ENCODE data around the gene MISP3.
"Not testable (repeated sequence)": the region's sequence is repeated elsewhere in the genome, so short reads cannot be mapped to it uniquely, and the experiment has no call there.

Gene MISP3

DNA sequence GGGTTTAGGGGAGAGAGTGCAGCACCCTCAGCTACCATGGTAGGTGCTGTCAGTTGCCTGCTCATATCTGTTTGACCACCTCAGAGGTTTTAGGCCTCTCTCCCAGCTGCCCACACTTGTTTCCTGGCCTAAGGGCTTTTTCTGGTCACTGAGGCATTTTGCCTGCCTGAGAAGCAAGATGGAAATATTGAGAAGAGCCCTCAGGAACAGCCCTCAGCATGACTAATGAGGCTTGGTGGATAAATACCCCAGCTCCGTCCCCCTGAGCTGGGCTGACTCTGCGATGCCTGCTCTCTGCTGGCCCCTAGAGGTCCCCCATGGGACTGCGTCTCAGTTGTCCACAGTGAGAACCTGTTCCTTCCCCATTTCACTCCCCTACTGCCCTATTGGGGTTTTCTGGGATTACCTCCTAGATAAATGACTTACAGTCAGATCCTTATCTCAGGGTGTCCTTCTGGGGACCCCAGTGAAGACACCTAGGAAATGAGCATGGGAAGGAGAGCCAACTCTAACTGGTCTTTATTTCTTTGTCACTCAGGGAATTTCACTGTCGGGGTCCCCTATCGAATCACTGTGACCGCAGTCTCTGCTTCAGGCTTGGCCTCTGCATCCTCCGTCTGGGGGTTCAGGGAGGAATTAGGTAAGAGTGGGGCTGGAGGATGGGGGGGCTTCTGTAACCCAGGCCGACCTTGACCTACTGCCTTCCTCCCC, 24.0 kb upstream of the MISP3 start:
- TF ChIP-seq CTCF (IDR thresholded peaks at IDR 0.05; ENCODE audit: low read depth, low read length), result peak; percentile 92
- H3K4me3 ChIP-seq (ENCODE audit: low read depth, low read length), result no peak overlapping the region

DNA sequence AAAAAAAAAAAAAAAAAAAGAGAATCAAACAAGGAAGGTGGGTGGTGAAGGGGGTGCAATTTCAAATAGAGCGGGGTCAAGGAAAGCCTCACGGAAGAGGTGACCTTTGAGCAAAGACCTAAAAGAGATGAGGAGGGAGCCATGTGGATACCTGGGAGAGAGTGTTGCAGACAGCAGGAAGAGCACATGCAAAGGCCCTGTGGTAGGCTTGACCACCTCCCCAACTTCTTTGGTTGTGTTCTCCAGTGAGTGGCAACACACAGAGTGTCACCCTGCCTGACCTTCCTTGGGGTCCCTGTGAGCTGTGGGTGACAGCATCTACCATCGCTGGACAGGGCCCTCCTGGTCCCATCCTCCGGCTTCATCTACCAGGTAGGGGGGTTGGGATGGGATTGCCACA, 22.1 kb upstream of the MISP3 start:
- no peak for TF ChIP-seq CTCF (IDR thresholded peaks at IDR 0.05; ENCODE audit: low read depth, low read length)

GRCh38 chr19:14050961-14051360, 21.6 kb upstream of the MISP3 start:
- not testable (repeated sequence) for H3K4me3 ChIP-seq (ENCODE audit: low read depth, low read length)

More for the DNA sequence above, 22.1 kb upstream of the MISP3 start:
- no peak overlapping the region for H3K4me3 ChIP-seq (ENCODE audit: low read depth, low read length)

DNA sequence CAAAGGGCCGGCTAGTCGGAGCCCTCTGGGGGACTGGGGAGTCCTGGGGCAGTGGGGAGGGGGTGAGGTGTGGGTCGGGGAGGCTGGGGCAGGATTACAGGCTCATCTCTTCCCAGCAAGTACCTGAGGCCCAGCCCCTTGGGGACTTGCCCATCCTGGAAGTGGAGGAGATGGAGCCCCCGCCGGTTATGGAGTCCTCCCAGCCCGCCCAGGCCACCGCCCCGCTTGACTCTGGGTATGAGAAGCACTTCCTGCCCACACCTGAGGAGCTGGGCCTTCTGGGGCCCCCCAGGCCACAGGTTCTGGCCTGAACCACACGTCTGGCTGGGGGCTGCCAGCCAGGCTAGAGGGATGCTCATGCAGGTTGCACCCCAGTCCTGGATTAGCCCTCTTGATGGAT, 20.6 kb upstream of the MISP3 start:
- H3K4me3 ChIP-seq (ENCODE audit: low read depth, low read length), result no peak overlapping the region
- TF ChIP-seq CTCF (IDR thresholded peaks at IDR 0.05; ENCODE audit: low read depth, low read length), result no peak

- H3K4me3 ChIP-seq (ENCODE audit: low read depth, low read length), result no peak overlapping the region
- TF ChIP-seq CTCF (IDR thresholded peaks at IDR 0.05; ENCODE audit: low read depth, low read length), result no peak
Observed at GRCh38 chr19:14052470-14052869, 20.1 kb upstream of the MISP3 start.

- H3K4me3 ChIP-seq (ENCODE audit: low read depth, low read length), result no peak overlapping the region
- TF ChIP-seq CTCF (IDR thresholded peaks at IDR 0.05; ENCODE audit: low read depth, low read length), result no peak
Observed at GRCh38 chr19:14053032-14053431, 19.6 kb upstream of the MISP3 start.

DNA sequence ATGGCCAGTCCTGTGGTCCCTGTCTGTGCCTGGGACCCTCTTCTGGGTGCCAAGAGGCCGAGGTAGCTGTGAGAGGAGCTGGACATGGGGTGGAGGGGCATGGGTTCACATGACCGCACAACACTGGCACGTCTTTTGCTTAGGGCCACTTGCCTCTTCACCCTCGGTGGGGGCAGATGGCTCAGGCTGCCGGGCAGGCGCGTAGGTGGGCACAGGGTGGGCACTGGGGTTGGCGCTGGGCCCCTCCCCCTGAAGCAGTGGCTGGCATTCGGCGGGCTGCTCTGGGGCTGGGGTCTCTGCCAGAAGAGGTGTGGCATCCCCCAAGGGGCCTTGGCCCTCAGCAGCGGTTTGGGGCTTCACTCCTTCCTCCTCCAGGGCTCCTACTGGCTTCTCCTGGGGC, 19.1 kb upstream of the MISP3 start:
- H3K4me3 ChIP-seq (ENCODE audit: low read depth, low read length), result no peak overlapping the region
- no peak for TF ChIP-seq CTCF (IDR thresholded peaks at IDR 0.05; ENCODE audit: low read depth, low read length)

- no peak for TF ChIP-seq CTCF (IDR thresholded peaks at IDR 0.05; ENCODE audit: low read depth, low read length)
- H3K4me3 ChIP-seq (ENCODE audit: low read depth, low read length), result no peak overlapping the region
Observed at GRCh38 chr19:14054099-14054498, 18.5 kb upstream of the MISP3 start.
